NCI-H2029 treated with DMSO at 0.1 percent for 48 hours (cell line): ENCODE results near the gene HSF2BP.
"Not testable (repeated sequence)": the region's sequence is repeated elsewhere in the genome, so short reads cannot be mapped to it uniquely, and the experiment has no call there.

Experiments
- DNase-seq: peaks from one replicate; lab custom pipeline; 2025; lab: John Stamatoyannopoulos, UW

Gene HSF2BP

GRCh38 chr21:43659136-43660000, at the start of gene HSF2BP, which contains the start of gene RRP1B:
HSF2BP (minus strand) TSS chr21:43659488; CDS start chr21:43658096, 1,392 bp downstream.
RRP1B (plus strand) TSS chr21:43659560; CDS start chr21:43659665, 105 bp downstream.
- peak; percentile 28 for DNase-seq

GRCh38 chr21:43708745-43709381, 49.6 kb upstream of the HSF2BP start:
- DNase-seq, result no peak

- no peak for DNase-seq
Observed at GRCh38 chr21:43707462-43707861, 48.2 kb upstream of the HSF2BP start.

- DNase-seq, result no peak
Observed at GRCh38 chr21:43703035-43703880, 44.0 kb upstream of the HSF2BP start.

- DNase-seq, result no peak
Observed at GRCh38 chr21:43702785-43703034, 43.4 kb upstream of the HSF2BP start.

- no peak for DNase-seq
Observed at GRCh38 chr21:43701936-43702784, 42.9 kb upstream of the HSF2BP start.

GRCh38 chr21:43699933-43700599, 40.8 kb upstream of the HSF2BP start:
- no peak for DNase-seq

- DNase-seq, result not testable (repeated sequence)
Observed at GRCh38 chr21:43699492-43699777, 40.1 kb upstream of the HSF2BP start.

GRCh38 chr21:43697758-43698643, 38.7 kb upstream of the HSF2BP start:
- no peak for DNase-seq

- no peak for DNase-seq
Observed at GRCh38 chr21:43696214-43696613, 36.9 kb upstream of the HSF2BP start.

- DNase-seq, result no peak
Observed at GRCh38 chr21:43694437-43695079, 35.3 kb upstream of the HSF2BP start.

GRCh38 chr21:43693981-43694380, 34.7 kb upstream of the HSF2BP start:
- no peak for DNase-seq

- no peak for DNase-seq
Observed at GRCh38 chr21:43692949-43693348, 33.7 kb upstream of the HSF2BP start.

- no peak for DNase-seq
Observed at GRCh38 chr21:43691801-43692200, 32.5 kb upstream of the HSF2BP start.

GRCh38 chr21:43691086-43691795, 32.0 kb upstream of the HSF2BP start:
- DNase-seq, result no peak

GRCh38 chr21:43690346-43690745, 31.1 kb upstream of the HSF2BP start:
- DNase-seq, result no peak

GRCh38 chr21:43689556-43690337, 30.5 kb upstream of the HSF2BP start:
- no peak for DNase-seq

- DNase-seq, result no peak
Observed at GRCh38 chr21:43688906-43689305, 29.6 kb upstream of the HSF2BP start.
